ENCODE measurements around the gene FLNC.

Gene FLNC

GRCh38 chr7:128888756-128889095, 58.5 kb downstream of the FLNC start:
- in situ Hi-C loops (cut with MboI; ENCODE audit: low sequenced_read_pairs): no loop called here

- in situ Hi-C loops (cut with MboI; ENCODE audit: low sequenced_read_pairs): no loop called here
Observed at GRCh38 chr7:128889121-128889520, 58.9 kb downstream of the FLNC start.

- in situ Hi-C loops (cut with MboI; ENCODE audit: low sequenced_read_pairs): no loop called here
Observed at GRCh38 chr7:128890306-128891109, 60.3 kb downstream of the FLNC start.

GRCh38 chr7:128891110-128891941, 61.1 kb downstream of the FLNC start:
- in situ Hi-C loops (cut with MboI; ENCODE audit: low sequenced_read_pairs): no loop called here

GRCh38 chr7:128891942-128892269, 61.7 kb downstream of the FLNC start:
- in situ Hi-C loops (cut with MboI; ENCODE audit: low sequenced_read_pairs): no loop called here

- in situ Hi-C loops (cut with MboI; ENCODE audit: low sequenced_read_pairs): no loop called here
Observed at GRCh38 chr7:128892521-128893250, 62.5 kb downstream of the FLNC start.

GRCh38 chr7:128893251-128894100, 63.3 kb downstream of the FLNC start:
- in situ Hi-C loops (cut with MboI; ENCODE audit: low sequenced_read_pairs): no loop called here

- in situ Hi-C loops (cut with MboI; ENCODE audit: low sequenced_read_pairs): no loop called here
Observed at GRCh38 chr7:128894101-128894440, 63.9 kb downstream of the FLNC start.

- in situ Hi-C loops (cut with MboI; ENCODE audit: low sequenced_read_pairs): no loop called here
Observed at GRCh38 chr7:128895320-128895719, 65.1 kb downstream of the FLNC start.

GRCh38 chr7:128899392-128899791, 69.2 kb downstream of the FLNC start:
- in situ Hi-C loops (cut with MboI; ENCODE audit: low sequenced_read_pairs): no loop called here

- in situ Hi-C loops (cut with MboI; ENCODE audit: low sequenced_read_pairs): no loop called here
Observed at GRCh38 chr7:128900237-128900636, 70.0 kb downstream of the FLNC start.

- in situ Hi-C loops (cut with MboI; ENCODE audit: low sequenced_read_pairs): no loop called here
Observed at GRCh38 chr7:128902761-128903585, 72.8 kb downstream of the FLNC start.

GRCh38 chr7:128903621-128904361, 73.6 kb downstream of the FLNC start:
- in situ Hi-C loops (cut with MboI; ENCODE audit: low sequenced_read_pairs): no loop called here

GRCh38 chr7:128904381-128905197, 74.4 kb downstream of the FLNC start:
- in situ Hi-C loops (cut with MboI; ENCODE audit: low sequenced_read_pairs): no loop called here

- in situ Hi-C loops (cut with MboI; ENCODE audit: low sequenced_read_pairs): no loop called here
Observed at GRCh38 chr7:128906001-128906765, 76.0 kb downstream of the FLNC start.

GRCh38 chr7:128906766-128907559, 76.8 kb downstream of the FLNC start:
- in situ Hi-C loops (cut with MboI; ENCODE audit: low sequenced_read_pairs): no loop called here

All from hTERT RPE-1 (cell line).